GM21576 (cell line): ENCODE data around the gene RFC4.
"Not testable (repeated sequence)": the region's sequence is repeated elsewhere in the genome, so short reads cannot be mapped to it uniquely, and the experiment has no call there.

Experiments
- ATAC-seq: cut with Tn5 transposase; IDR thresholded peaks from one replicate; pipeline ENCODE4 v1.9.1; 2021; ENCODE audit warnings: mild to moderate bottlenecking, moderate library complexity; ENCODE audit not compliant: unreplicated experiment

The RFC4 gene

GRCh38 chr3:186806089-186807055 is at the start of gene RFC4:
RFC4 (minus strand) TSS chr3:186806482; CDS start chr3:186804713, 1,769 bp downstream.
- peak; percentile 92 for ATAC-seq

- ATAC-seq = no peak
These were observed 48.7 kb upstream of the RFC4 start for GRCh38 chr3:186854954-186855353.

GRCh38 chr3:186854146-186854545 is 47.9 kb upstream of the RFC4 start:
- ATAC-seq = no peak

GRCh38 chr3:186852994-186853393 is 46.7 kb upstream of the RFC4 start:
- no peak for ATAC-seq

GRCh38 chr3:186851835-186852234 is 45.6 kb upstream of the RFC4 start:
- not testable (repeated sequence) for ATAC-seq

GRCh38 chr3:186849374-186849975 is 43.2 kb upstream of the RFC4 start:
- peak; percentile 80 for ATAC-seq

GRCh38 chr3:186847437-186847836 is 41.2 kb upstream of the RFC4 start:
- no peak for ATAC-seq

- no peak for ATAC-seq
These were observed 39.5 kb upstream of the RFC4 start for GRCh38 chr3:186845756-186846155.

GRCh38 chr3:186844908-186845307 is 38.6 kb upstream of the RFC4 start:
- ATAC-seq = no peak

- ATAC-seq = no peak
These were observed 36.8 kb upstream of the RFC4 start for GRCh38 chr3:186843039-186843432.

- no peak for ATAC-seq
These were observed 36.2 kb upstream of the RFC4 start, which contains the start of gene ADIPOQ for GRCh38 chr3:186842426-186843038. ADIPOQ (plus strand) TSS chr3:186842710; CDS start chr3:186853059, 10,349 bp downstream.

- ATAC-seq = no peak
These were observed 35.3 kb upstream of the RFC4 start for GRCh38 chr3:186841620-186842019.

- ATAC-seq = no peak
These were observed 33.8 kb upstream of the RFC4 start for GRCh38 chr3:186839874-186840641.

- ATAC-seq = no peak
These were observed 26.0 kb upstream of the RFC4 start for GRCh38 chr3:186832276-186832675.

GRCh38 chr3:186831798-186832197 is 25.5 kb upstream of the RFC4 start:
- no peak for ATAC-seq

- ATAC-seq = no peak
These were observed 22.1 kb upstream of the RFC4 start for GRCh38 chr3:186828340-186828739.

GRCh38 chr3:186826976-186827857 is 20.9 kb upstream of the RFC4 start:
- no peak for ATAC-seq

- ATAC-seq = no peak
These were observed 20.2 kb upstream of the RFC4 start for GRCh38 chr3:186826410-186826975.

- ATAC-seq = no peak
These were observed 19.7 kb upstream of the RFC4 start for GRCh38 chr3:186825872-186826409.
